Measurements from ENCODE around the gene DDAH2.

DDAH2 gene

DNA sequence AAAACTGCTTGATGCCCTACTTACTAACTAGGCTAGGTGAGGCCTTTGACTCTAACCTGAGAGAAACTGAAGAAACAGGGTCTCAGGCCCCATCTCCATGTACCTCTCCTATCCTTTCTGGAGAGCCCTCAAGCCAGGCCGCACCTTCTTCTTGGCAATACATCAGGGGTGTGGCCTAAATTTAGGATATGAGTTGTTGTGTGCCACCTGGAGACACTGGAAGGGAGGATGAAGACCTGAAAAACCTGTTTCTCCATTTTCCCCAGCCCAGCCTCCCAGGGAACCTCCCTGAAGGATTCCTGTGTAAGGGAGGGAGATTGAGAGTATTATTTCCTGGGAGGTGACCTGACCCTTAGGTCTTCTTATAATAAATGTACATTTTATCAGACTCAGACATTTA lies 10.8 kb downstream of the DDAH2 start:
- TF ChIP-seq TAF1 (IDR thresholded peaks at IDR 0.05; ENCODE audit: low read depth) (no peak), EGR1 (IDR thresholded peaks at IDR 0.05) (no peak), CEBPB (IDR thresholded peaks at IDR 0.05) (no peak), TEAD4 (IDR thresholded peaks at IDR 0.05) (peak; percentile 70), TCF12 (IDR thresholded peaks at IDR 0.05; ENCODE audit: low read depth) (peak; percentile 77), EP300 (IDR thresholded peaks at IDR 0.05; ENCODE audit: borderline replicate concordance) (peak; percentile 51; the same call in 1 of the 2 replicates), NFIC (IDR thresholded peaks at IDR 0.05) (peak; percentile 58; the same call in 1 of the 2 replicates), CREB1 (IDR thresholded peaks at IDR 0.05; ENCODE audit: low read depth) (no peak), RAD21 (IDR thresholded peaks at IDR 0.05; ENCODE audit: low read depth) (no peak), ZBTB7A (IDR thresholded peaks at IDR 0.05; ENCODE audit: low read depth) (no peak), YY1 (IDR thresholded peaks at IDR 0.05; ENCODE audit: low read depth) (peak; percentile 74), FOXM1 (IDR thresholded peaks at IDR 0.05; ENCODE audit: borderline replicate concordance, low read depth) (no peak)
- TF ChIP-seq, protein P1, sequence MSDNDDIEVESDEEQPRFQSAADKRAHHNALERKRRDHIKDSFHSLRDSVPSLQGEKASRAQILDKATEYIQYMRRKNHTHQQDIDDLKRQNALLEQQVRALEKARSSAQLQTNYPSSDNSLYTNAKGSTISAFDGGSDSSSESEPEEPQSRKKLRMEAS (IDR thresholded peaks at IDR 0.05) = peak; percentile 28; the same call in 1 of the 2 replicates
- TF ChIP-seq, protein P2, sequence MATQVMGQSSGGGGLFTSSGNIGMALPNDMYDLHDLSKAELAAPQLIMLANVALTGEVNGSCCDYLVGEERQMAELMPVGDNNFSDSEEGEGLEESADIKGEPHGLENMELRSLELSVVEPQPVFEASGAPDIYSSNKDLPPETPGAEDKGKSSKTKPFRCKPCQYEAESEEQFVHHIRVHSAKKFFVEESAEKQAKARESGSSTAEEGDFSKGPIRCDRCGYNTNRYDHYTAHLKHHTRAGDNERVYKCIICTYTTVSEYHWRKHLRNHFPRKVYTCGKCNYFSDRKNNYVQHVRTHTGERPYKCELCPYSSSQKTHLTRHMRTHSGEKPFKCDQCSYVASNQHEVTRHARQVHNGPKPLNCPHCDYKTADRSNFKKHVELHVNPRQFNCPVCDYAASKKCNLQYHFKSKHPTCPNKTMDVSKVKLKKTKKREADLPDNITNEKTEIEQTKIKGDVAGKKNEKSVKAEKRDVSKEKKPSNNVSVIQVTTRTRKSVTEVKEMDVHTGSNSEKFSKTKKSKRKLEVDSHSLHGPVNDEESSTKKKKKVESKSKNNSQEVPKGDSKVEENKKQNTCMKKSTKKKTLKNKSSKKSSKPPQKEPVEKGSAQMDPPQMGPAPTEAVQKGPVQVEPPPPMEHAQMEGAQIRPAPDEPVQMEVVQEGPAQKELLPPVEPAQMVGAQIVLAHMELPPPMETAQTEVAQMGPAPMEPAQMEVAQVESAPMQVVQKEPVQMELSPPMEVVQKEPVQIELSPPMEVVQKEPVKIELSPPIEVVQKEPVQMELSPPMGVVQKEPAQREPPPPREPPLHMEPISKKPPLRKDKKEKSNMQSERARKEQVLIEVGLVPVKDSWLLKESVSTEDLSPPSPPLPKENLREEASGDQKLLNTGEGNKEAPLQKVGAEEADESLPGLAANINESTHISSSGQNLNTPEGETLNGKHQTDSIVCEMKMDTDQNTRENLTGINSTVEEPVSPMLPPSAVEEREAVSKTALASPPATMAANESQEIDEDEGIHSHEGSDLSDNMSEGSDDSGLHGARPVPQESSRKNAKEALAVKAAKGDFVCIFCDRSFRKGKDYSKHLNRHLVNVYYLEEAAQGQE (IDR thresholded peaks at IDR 0.05; ENCODE audit: low read depth) = no peak

DNA sequence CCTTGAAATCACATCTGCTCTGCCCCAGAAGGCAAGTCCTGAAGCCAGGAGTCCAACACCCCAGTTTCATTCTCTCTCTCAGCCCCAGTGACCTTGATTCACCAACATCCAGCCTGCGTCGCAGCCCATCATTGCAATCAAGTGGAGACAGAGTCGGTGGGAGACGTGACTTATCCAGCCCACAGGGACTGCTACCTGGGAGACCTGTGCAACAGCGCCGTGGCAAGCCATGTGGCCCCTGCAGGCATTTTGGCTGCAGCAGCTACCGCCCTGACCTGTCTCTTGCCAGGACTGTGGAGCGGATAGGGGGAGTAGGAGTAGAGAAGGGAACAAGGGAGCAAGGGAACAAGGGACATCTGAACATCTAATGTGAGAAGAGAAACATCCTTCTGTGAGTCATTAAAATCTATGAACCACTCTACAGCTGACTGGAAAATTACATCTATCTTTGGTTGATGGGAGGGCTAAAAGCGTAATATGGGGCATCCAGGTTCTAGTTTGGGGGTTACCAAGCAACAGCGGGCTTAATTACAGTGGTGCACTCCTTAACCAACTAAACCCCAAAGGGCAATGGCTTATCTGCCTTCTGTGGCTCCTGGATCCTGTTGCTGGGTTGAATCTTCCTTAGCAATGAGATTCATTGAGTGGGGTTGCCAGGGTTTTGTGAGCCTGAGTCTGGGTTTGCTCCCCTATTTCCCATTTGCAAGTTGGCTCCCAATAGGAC lies 11.4 kb downstream of the DDAH2 start:
- TF ChIP-seq, protein P3, sequence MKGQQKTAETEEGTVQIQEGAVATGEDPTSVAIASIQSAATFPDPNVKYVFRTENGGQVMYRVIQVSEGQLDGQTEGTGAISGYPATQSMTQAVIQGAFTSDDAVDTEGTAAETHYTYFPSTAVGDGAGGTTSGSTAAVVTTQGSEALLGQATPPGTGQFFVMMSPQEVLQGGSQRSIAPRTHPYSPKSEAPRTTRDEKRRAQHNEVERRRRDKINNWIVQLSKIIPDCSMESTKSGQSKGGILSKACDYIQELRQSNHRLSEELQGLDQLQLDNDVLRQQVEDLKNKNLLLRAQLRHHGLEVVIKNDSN (IDR thresholded peaks at IDR 0.05) = no peak
- TF ChIP-seq TCF12 (IDR thresholded peaks at IDR 0.05; ENCODE audit: low read depth) (no peak), RAD21 (IDR thresholded peaks at IDR 0.05; ENCODE audit: low read depth) (no peak), TAF1 (IDR thresholded peaks at IDR 0.05; ENCODE audit: low read depth) (no peak), TEAD4 (IDR thresholded peaks at IDR 0.05) (no peak), YY1 (IDR thresholded peaks at IDR 0.05; ENCODE audit: low read depth) (no peak), CREB1 (IDR thresholded peaks at IDR 0.05; ENCODE audit: low read depth) (no peak), FOXM1 (IDR thresholded peaks at IDR 0.05; ENCODE audit: borderline replicate concordance, low read depth) (no peak), EGR1 (IDR thresholded peaks at IDR 0.05) (no peak), EP300 (IDR thresholded peaks at IDR 0.05; ENCODE audit: borderline replicate concordance) (no peak), NFIC (IDR thresholded peaks at IDR 0.05) (no peak), CEBPB (IDR thresholded peaks at IDR 0.05) (no peak), ZBTB7A (IDR thresholded peaks at IDR 0.05; ENCODE audit: low read depth) (no peak)

DNA sequence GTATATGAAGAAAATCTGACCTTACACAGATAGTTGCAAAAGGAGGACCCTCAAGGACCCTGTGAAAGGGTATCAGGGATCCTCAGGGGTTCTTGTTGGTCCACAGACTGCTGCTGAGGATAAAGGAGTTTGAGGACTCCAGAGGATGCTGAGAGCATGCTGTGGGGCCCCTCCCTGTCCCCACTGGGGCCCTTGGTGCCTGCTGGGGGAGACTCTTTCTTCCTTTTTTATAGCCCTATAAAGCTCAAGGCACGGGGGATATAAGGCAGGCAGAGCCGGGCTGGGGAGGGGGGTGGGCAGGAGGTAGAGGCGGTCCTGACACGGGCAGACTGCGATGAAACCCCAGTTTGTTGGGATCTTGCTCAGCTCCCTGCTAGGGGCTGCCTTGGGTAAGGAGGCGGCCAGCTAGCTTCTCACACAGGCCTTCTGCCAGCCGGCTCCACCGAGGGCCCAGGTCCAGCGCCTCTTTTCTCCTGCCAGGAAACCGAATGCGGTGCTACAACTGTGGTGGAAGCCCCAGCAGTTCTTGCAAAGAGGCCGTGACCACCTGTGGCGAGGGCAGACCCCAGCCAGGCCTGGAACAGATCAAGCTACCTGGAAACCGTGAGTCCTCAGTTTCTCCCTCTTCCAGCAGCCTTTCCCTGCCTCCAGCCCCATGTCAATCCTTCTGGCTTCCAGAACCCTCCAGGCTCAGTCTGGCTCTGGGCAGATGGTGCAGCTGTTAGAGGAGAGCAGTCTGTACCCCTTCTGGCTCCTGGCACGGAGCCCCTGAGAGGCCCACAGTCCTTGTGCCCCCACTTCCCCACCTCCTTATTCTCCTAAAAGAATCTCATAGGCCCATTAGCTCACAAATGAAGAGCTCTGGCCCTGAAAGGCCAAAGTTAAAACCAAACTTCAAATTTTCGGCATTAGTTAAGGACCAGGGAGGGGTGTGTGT lies 13.8 kb downstream of the DDAH2 start, which contains the start of gene LY6G6D:
TSS of gene LY6G6D (plus strand) at position 327 of the 937 bp plus-strand sequence. CDS start at position 335, 8 bp downstream.
- TF ChIP-seq, protein P3 (IDR thresholded peaks at IDR 0.05) = no peak
- TF ChIP-seq, protein P2 (IDR thresholded peaks at IDR 0.05; ENCODE audit: low read depth) = no peak
- TF ChIP-seq TAF1 (IDR thresholded peaks at IDR 0.05; ENCODE audit: low read depth) (no peak), RAD21 (IDR thresholded peaks at IDR 0.05; ENCODE audit: low read depth) (no peak), EP300 (IDR thresholded peaks at IDR 0.05; ENCODE audit: borderline replicate concordance) (no peak), TEAD4 (IDR thresholded peaks at IDR 0.05) (no peak), CEBPB (IDR thresholded peaks at IDR 0.05) (no peak), FOXM1 (IDR thresholded peaks at IDR 0.05; ENCODE audit: borderline replicate concordance, low read depth) (no peak), EGR1 (IDR thresholded peaks at IDR 0.05) (no peak), CREB1 (IDR thresholded peaks at IDR 0.05; ENCODE audit: low read depth) (no peak), ZBTB7A (IDR thresholded peaks at IDR 0.05; ENCODE audit: low read depth) (no peak), YY1 (IDR thresholded peaks at IDR 0.05; ENCODE audit: low read depth) (no peak), NFIC (IDR thresholded peaks at IDR 0.05) (no peak), TCF12 (IDR thresholded peaks at IDR 0.05; ENCODE audit: low read depth) (no peak)
- TF ChIP-seq, protein P1 (IDR thresholded peaks at IDR 0.05) = no peak

DNA sequence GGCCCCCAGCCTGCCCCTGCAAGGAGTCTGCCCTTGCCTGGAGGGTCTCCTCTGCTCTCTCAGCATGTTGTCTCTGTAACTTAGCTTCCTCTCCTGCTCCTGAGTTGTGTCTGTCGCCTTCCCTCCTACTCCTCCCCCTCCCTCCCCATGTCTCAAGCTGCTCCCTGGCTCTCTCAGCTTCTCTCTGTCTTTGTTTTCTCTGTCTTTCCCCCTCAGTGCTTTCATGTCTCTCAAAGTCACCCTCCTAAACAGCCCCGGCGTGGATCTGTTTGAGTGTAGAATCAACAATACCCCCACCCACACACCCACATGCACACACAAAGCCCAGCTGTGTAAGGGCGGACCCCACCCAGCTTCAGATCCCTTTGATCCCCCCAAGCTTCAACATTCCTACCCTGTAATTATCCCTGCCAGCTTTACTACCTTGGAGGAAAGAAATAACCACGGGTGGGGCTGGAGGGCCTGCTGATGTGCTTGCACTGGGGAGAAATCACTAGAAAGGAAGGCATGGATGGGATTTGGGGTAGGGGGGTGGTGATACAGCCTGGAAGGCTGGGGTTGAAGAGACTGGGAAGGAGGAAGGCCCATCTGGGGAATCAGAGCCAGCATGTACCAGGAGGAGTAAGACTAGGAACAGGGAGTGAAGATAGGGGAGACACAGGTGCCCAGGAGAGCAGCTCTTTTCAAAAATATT lies 15.0 kb downstream of the DDAH2 start:
- TF ChIP-seq, protein P3 (IDR thresholded peaks at IDR 0.05) = no peak
- TF ChIP-seq CEBPB (IDR thresholded peaks at IDR 0.05) = no peak
- TF ChIP-seq, protein P1 (IDR thresholded peaks at IDR 0.05) = no peak
- no peak for TF ChIP-seq ZBTB7A (IDR thresholded peaks at IDR 0.05; ENCODE audit: low read depth)

All from Ishikawa (cell line).